Endometrium (tissue), 2 donors: ENCODE measurements around the gene LSP1.

Source experiments
- FAIRE-seq: peaks from 2 replicates; lab custom pipeline; 2012; peaks lifted over from hg19 to GRCh38; lab: Jason Lieb, UNC
- donor health status: control.
- donor health status: control.

The LSP1 gene

GRCh38 chr11:1928891-1929541 lies 76.1 kb downstream of the LSP1 start:
- no peak for FAIRE-seq

GRCh38 chr11:1929621-1930461 lies 77.0 kb downstream of the LSP1 start:
- no peak for FAIRE-seq

- FAIRE-seq: no peak
These were observed 77.6 kb downstream of the LSP1 start for GRCh38 chr11:1930462-1930830.

DNA sequence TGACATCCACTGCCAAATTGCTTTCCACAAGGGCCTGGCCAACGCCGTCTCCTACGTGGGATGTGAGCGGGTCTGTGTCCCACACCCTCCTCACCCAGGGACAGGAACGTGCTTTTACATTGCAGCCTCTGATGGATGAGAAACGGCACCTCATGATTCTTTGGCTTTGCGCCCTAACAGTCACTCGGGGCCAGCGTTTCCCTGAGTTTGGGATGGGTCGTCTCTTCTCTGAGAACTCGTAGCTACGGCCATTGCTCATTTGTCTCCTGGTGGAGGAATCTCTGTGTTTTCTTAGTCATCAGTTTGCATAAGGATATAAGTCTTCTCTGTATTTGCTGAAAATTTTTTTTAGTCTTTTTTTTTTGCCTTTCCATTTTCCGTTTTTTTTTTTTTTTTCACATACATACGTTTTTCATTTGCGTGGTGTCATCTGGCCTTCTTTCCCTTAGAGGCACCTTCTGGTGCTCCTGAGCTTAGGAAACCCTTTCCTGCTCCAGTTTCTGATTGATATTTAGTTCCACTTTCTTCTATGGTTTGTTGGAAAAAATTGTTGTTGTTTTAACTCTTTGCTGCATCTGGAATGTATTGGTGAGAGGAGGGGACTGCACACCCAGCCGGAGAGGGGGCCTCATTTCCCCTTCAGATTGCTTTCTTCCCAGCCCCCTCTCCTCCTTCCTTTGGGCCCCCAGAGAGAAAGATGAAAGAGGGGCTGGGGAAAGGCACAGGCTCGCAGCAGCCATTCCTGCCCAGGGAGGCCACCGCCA lies 78.6 kb downstream of the LSP1 start:
- no peak for FAIRE-seq

DNA sequence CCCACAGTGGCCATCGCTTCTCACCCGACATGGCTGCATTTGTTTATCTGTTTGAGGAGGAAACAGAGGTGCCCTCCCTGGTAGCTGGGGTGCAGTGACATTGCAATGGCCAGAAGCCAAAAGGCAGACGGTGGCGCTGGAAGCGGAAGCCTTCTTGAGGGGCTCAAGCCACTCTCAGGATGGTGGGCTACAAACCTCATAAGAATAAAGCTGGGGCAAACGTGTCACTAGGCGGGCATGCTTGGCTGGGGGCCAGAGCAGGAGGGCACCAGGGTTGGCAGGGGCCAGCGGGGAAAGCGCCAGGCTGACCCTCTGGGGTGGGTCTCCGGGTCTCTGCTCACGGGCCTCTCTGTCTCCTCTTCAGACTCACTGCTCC lies 79.2 kb downstream of the LSP1 start:
- no peak for FAIRE-seq

DNA sequence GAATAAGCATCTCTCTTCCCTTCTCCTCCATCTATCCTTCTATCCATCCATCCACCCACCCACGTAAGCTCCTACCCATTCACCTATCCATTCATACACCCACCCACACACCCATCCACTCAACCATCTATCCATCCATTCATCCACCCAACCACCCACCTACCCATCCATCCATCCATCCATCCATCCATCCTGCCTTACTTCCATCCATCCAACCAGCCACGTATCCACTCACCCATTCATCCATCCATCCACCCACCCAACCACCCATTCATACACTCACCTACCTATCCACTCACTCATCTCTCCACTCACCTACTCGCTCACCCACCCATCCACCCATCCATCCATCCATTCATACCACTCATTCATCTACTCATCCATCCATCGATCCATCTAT lies 79.8 kb downstream of the LSP1 start:
- no peak for FAIRE-seq

DNA sequence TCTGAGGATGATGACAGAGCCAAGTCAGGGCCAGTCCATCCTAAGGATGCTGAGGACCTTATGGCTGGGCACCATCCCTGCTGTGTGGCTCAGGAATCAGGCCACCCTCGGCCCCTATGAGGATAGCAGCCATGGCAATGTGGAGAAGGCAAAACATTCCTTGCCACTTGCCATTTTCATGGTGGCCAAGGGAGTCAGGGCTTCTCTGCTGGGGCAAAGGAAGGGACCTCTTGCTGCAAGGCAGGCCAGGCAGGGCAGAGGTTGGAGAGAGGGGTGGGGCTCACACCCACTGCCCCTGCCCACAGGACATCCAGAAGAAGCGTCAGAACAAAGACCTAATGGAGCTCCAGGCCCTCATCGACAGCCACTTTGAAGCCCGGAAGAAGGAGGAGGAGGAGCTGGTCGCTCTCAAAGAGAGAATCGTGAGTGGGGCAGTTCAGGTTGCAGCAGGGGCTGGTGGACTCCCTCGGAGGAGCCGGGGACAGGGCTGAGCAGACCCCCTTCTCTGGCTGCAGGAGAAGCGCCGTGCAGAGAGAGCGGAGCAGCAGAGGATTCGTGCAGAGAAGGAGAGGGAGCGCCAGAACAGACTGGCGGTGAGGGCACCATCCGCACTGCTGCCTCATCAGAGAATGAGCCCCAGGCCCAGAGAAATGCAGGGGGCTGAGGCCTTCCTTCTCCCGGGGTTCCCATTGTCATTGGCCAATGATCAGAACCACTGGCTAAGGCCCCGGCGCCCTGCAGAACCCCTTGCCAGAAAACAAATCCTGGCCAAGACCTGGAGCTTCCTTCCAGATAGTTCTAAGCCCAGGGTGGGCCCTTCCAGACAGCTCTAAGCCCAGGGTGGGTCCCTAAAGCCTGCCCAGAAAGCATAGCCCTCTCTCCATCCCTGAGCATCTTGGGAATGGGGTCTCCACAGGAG lies 80.8 kb downstream of the LSP1 start:
- FAIRE-seq: no peak

GRCh38 chr11:1934335-1935155 lies 81.7 kb downstream of the LSP1 start:
- no peak for FAIRE-seq

DNA sequence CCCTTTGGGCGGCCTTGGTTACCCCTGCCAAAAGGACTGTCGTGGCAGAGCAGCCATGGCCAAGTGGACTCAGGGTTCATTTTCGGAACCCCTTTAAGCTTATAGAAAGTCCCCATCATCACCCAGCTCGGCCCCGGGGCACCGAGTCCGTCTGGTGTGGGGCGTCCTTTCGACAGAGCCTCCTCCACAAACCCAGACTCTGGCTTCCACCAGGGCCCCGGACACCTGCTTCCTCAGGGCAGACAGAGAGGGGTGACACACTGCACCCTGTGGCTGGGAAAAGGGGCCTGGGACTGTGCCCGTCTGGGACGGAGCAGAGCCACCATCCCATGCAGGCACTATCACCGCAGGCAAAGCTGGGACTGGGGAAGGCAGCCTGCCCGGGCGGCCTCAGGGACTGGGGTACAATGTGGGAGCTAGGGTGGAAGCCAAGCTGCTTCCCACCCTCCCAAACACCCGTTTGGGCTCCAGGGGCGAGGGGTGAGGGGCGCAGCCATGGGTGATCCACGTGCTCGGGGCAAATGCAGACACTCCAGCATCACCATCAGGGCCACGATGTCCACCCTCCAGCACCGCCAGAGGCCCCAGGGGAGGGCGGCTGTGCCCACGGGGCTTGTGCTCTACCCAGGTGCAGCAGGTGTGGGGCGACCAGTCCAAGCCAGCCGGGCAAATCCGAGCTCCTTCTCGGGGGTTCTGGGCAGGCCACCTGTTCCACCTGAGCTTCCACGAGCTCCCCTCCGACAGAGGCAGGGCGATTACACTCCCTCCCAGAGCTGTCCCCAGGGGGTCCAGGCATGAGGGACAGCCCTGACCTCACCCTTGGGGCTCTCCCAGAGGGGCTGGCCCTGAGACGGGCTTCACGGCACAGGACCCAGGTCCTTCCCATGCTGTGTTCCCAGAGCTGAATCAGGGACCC lies 82.5 kb downstream of the LSP1 start:
- no peak for FAIRE-seq

DNA sequence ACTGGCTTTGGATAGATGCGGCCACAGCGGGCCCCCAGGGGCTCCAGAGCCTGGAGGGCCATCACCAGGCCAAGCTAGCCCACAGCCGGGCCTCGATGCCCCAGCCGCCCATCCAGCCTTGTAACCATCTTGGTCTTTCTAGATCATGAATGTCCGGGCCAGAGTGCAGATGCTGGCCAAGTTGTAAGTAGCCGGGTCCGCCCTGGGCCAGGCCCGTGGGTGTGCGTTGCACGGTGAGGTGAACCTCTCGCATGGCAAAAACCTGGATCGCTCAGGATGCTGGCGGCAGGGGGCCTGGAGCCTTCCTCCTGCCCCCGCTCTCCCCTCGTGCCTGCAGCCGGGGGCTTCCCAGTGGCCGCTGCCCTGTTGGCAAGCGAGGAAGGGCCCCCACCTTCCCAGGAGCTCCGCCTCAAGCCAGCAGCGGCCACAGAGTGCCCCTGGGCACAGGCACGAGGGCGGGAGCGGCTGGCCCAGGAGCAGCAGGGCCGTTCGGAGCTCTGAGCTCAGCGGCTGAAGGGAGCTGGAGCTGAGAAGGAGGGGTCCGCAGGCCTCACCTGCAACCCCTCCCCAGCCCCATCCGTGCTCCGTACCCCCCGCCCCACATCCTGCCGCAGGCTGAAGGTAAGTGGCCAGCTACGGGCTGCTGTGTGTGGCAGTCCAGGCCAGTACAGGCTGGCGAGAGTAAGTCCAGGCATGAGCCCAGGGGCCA lies 83.3 kb downstream of the LSP1 start:
- no peak for FAIRE-seq

DNA sequence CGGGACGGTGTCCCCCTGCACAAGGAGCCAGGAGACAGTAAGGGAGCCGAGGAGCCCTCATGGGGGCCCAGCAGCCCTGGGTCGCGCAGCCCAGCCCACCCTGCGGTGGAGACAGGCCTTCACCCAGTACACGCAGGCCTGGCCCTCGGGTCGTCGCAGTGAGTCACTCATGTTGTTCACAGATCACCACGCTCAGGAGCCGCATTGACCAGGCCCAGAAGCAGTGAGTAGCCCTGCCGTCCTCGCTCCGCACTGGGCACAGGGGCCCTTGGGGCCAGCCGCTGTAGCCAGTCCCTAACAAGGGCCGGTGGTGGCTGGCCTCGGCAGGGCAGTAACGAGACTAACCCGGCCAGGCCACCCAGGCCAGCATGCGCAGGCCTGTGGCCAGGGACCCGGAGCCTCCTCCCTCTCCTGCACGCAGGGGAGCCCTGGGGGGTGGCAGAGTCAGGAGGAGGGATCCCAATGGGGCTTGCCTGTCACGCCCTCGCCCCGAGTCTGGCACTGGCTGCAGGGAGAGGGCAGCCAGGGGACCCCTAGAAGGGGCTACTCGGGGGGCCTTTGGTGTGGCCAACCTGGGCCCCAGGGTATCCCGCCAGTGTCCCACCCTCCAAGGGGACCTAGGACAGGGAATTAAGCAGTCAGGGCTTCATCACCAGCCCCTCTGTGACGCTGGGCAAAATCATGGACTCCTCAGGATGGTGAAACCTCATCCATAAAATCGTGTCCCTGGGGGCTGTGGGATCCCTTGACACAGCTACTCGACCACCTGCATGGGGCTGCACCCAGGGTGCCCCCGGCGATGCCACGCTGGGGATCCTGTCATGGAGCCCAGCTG lies 84.1 kb downstream of the LSP1 start:
- FAIRE-seq: no peak

DNA sequence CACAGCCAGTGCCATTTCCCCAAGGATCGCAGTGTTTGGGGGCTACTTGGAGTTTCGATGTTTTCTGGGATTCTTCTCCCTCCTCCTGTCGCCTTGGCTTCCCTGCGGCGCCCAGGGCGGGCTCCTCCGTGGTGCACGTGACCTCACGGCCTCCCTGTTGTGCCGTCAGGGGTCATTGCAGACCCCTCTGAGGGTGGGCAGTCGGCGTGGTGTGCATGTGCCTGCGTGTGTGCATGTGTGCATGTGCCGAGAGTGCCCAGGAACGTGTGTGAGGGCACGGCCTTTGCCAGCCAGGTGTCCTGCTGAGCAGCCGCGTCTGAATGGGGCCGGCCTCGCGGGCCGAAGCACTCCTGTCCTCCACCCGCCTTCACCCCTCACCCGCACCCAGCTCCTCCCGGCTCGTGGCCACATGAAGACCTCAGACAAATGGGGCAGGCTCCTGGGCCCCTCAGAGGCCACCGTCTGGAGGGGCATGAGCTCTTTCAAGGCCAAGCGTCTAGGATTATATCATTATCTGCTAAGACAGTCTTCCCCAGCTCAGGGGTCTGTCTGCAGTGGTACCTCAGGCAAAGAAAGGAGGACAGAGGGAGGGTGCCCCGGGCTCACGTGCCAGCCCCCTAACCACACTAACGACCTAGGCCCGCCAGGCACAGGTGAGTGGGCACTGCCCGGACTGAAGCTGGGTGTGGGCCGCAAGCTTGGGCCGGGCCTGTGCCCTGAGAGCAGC lies 84.9 kb downstream of the LSP1 start:
- FAIRE-seq: no peak

DNA sequence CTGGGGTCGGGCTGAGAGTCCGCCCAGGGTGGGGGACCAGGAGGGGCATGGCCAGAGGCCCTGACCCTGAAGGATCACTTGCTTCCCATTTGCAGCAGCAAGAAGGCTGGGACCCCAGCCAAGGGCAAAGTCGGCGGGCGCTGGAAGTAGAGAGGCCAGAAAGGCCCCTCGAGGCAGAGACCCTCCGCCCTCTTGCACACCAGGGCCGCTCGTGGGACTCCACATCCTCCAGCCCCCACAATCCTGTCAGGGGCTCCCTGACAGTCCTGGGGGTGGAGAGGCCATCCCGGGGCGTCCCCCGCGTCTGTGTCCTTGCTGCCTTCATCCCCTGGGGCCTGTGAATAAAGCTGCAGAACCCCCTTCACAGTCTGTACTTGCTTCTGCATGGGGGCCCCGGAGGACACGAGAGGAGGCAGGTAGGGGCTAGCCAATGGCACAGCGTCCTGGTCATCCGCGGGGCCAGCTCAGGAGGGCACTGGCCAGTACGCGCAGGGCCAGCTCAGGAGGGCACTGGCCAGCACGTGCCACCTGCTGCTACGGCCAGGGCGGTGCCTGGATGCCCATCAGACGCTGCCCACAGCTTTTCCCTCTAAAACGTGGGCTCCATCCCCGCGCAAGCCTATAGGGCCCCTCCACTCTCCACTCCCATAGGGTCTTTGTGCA lies 85.6 kb downstream of the LSP1 start:
- FAIRE-seq: no peak

- FAIRE-seq: no peak
These were observed 86.2 kb downstream of the LSP1 start for GRCh38 chr11:1939006-1939625.

- FAIRE-seq: peak; percentile 97
These were observed 86.9 kb downstream of the LSP1 start for GRCh38 chr11:1939788-1940187.
